GM12872 (cell line): ENCODE data around the gene KIF19.

Experiments used
- CTCF ChIP-seq: IDR thresholded peaks from 3 replicates; pipeline ENCODE4 v1.5.1; 2011; ENCODE audit warnings: low read depth, mild to moderate bottlenecking, low read length, moderate library complexity; ENCODE audit not compliant: insufficient read depth

Gene KIF19

GRCh38 chr17:74297941-74298340 is 28.1 kb upstream of the KIF19 start:
- no peak for TF ChIP-seq CTCF

- no peak for TF ChIP-seq CTCF
Observed at GRCh38 chr17:74298778-74299177, 27.2 kb upstream of the KIF19 start.

DNA sequence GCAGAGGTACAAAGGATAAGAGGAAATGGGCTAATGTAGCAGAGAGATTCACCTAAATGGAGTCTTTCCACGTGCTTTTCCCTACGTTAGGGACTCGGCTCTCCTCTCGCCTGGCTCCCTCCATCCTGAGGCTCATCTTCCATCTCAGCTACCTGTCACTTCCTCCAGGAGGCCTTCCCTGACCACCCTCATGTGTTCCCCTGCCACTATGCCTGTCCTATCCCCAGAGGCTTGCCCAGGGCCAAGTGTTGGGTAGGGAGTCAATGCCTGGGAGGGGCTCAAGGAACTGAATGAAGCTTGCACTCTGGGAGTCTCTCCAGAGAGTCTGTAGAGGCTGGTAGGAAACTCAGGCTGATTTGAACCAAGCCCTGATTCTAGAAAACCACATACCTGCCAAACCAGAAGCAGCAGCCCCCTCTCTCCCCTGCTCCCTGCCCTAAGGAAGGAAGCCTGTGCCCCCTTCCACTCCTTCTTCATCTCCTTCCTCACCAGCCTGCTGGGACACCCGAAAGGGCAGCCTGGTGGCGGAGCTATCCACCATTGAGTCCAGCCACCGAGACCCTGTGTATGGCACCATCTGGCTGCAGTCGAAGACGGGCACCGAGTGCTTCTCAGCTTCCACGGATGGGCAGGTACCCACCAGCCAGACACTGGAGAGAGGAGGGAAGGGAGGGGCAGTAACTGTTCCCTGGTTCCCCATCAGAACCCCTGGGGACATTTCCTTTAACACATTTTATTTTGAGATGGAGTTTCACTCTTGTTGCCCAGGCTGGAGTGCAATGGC is 26.6 kb upstream of the KIF19 start:
- no peak for TF ChIP-seq CTCF

DNA sequence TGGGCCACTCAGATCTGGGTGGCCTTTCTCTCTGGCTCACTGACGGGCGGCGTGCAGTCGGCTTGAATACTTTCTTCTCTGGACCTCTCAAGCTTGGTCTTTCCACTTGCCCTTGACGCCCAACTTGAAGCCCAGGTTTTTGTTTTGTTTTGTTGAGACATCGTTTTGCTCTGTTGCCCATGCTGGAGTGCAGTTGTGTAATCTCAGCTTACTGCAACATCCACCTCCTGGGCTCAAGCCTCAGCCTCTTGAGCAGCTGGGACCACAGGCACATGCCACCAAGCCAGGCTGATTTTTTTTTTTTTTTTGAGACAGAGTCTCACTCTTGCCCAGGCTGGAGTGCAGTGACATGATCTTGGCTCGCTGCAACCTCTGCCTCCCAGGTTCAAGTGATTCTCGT is 22.7 kb upstream of the KIF19 start:
- TF ChIP-seq CTCF: no peak

DNA sequence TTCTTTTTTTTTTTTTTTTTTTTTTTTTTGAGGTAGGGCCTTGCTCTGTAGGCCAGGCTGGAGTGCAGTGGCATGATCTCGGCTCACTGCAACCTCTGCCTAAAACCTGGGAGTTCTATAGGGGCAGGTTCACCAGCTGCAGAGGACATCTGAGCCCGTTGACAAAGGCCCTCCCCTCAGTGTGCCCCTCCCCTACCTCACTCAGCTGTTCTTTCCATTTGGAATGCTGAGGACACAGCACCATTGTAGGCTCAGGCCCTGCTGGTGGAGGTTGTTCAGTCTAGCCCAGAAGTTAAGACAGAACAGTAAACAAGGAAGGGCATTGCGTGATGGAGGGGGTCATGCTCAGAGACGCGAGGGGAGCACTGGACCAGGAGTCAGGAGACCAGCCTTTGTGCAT is 21.8 kb upstream of the KIF19 start:
- no peak for TF ChIP-seq CTCF

GRCh38 chr17:74305865-74306654 is 20.0 kb upstream of the KIF19 start:
- no peak for TF ChIP-seq CTCF

DNA sequence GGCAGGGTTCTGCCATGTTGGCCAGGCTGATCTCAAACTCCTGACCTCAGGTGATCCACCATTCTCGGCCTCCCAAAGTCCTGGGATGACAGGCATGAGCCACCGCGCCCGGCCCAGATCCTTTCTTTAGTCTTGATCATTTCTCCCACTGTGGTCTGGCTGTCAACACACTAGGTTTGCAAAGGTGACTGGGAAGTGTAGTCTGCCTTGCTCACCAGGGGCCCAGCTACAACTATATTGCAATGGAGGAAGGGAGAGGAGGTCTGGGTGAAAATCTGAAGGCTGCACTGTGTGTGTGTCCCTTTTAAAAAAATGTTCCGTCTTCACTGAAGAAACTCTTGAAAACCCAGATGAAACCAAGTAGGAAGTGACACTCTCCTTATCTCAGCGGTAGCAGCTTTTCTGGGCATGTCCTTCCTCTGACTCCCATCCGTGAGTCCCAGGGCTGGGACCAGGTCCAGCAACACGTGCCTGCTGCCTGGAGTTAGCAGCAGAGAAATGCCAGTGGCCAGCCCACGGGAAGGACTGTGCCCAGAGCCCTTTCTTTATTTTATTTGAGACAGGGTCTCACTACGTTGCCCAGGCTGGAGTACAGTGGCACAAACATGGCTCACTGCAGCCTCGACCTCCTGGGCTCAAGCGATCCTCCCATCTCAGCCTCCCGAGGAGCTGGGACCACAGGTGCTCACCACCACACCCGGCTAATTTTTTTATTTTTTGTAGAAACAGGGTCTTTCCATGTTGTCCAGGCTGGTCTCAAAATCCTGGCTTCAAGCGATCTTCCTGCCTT is 17.8 kb upstream of the KIF19 start:
- no peak for TF ChIP-seq CTCF
